GDM1 (cell line): ENCODE measurements around the gene LEUTX.
A peak's percentile ranks its signal among the peaks of the same experiment; 100 is the strongest.
"Not testable (repeated sequence)": the region's sequence is repeated elsewhere in the genome, so short reads cannot be mapped to it uniquely, and the experiment has no call there.

Experiments used
- DNase-seq: peaks from one replicate; lab custom pipeline; 2025; lab: John Stamatoyannopoulos, UW

The LEUTX gene, protein sequence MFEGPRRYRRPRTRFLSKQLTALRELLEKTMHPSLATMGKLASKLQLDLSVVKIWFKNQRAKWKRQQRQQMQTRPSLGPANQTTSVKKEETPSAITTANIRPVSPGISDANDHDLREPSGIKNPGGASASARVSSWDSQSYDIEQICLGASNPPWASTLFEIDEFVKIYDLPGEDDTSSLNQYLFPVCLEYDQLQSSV

DNA sequence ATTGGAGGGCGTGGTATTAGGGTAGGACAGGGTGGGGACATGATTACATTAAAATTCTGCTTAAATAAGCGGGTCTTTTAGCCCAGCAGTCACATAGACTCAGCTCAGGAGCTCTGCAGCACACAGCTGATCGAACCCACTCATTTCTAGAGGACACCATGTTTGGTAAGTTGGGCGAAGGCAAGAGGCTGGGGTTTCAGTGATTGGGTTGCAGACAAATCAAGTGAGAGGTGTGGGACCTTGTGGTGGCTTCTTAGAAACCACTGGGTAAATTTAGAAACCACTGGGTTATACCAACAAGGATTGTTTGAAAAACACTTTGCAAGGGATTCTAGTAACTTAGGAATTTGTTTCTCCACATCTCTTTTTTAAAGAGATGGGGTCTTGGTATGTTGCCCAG is at the start of gene LEUTX:
TSS of gene LEUTX (plus strand) at position 92 of the 400 bp plus-strand sequence. CDS start at position 159, 67 bp downstream.
- DNase-seq = no peak

DNA sequence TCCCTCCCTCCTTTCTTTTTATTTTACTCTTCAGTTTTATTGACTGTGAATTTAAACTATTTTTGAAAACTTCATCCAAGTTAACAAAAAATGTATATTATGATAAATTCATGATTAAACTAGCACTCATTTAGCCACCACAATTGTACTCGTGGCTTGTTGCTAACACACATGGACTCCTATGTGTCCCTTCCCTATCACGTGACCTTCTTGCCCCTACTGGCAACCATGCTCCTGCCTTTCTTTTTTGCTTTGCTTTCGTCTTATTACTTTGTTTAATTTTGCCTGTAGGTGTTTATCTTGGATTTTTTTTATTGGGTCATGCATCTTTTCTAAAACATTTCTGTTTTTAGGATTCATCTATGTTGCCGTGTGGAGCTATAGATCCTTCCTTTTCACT is 49.1 kb upstream of the LEUTX start:
- no peak for DNase-seq

DNA sequence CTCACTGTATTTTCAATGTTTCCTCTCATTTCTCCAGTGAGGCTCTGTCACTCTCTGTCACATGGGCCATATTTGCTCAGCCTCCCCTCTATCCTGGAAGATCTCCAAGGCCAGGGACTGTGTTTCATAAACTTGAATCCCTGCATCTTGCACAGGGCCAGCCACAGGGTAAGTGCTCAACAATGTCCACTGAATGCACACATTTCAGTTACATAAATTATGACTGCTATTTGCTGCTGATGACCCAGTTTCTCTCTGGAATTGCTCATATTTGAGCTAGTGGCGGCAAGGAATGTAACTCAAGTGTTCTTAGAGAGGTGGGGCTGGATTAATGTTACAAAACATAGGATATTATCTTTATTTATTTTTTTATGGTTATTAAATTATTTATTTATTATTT is 47.0 kb upstream of the LEUTX start:
- DNase-seq = no peak

DNA sequence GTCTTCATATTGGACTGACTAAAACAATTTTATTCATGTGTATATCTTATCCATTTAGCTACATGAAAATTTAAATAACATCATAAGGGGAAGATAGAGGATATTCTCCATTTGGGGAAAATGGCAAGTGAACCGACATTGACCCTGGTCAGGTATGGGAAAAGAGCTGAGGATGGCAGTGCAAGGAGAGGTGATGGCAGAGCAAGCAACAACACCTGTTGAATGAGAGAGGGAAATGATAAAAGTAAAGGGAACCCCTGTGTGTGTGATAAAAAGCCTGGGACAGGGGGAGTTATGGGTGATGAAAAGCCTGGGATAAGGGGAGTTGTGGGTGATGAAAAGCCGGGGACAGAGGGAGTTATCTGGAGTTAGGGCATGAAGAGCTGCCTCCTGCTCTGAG is 44.8 kb upstream of the LEUTX start:
- DNase-seq = no peak

DNA sequence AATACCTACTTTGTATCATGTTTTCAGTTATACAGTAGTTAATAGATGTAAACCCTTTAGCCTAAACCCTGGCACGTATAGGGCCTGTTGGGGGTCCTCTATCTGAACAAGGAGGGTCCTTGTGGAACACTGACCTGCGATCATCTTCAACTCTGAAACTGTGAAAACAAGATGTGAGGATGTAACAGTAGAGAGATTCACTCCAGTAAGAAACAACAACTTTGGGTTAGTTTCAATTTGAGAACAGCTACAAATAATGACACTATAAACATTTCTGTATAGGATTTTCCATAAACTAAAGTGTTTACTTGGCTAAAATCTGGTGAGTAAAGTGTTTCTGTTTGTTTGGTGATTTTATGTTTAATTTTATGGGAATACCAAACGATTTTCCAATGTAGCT is 43.0 kb upstream of the LEUTX start:
- no peak for DNase-seq

DNA sequence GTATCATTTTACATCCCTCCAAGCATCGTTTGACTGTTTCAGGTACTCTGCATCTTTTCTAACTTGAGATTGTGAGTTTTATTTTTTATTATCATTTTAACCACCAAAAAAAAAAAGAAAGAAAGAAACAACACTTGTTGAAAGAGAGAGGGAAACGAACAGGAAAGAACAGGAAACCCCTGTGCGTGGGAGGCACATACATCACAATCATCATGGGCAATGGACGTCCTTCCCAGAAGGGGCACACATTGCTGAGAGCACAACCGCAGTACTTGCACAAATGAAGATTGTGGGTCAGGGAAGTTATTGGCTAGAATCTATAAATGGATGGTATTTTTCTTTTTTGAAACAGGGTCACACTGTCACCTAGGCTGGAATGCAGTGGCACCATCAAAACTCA is 42.6 kb upstream of the LEUTX start:
- DNase-seq = no peak

DNA sequence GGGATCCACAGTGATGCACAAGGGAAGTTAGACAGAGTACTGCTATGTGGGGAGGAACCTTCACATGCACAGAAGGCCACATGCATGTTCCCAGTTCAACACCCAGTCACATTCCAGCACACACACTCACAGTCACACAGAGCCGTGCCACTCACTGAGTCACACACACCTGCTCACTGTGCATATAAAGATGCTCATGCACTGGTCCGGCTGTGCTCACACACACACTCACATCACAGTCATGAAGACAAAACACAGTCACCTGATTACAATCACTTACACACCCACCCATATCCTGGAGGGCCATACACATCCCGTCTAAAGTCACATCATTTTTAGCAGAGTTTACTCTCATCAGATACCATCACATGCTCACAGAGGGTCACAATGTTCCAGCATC is 41.3 kb upstream of the LEUTX start:
- DNase-seq = no peak

DNA sequence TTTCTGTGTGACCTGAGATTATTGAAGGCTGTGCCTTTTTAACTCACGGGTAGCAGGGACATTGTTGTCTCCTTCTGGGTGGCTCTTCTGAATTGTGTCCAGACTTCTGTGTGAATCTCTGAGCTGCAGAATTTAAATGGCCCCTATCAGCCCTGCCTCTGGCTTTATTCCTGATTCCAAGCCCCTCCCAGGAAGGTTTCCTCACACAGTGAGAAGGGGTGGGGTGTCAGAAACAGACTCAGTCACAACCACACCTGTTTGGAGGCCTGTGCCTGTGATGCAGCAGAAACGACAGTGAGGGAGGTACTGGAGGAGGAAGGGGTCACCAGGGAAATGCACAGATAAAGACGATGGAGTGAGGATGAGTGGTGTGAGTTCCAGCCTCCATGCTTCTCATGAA is 40.8 kb upstream of the LEUTX start, which contains the start of gene CLC:
TSS of gene CLC (minus strand) at position 139 of the 400 bp plus-strand sequence. CDS start at position 62, 77 bp downstream.
- no peak for DNase-seq

DNA sequence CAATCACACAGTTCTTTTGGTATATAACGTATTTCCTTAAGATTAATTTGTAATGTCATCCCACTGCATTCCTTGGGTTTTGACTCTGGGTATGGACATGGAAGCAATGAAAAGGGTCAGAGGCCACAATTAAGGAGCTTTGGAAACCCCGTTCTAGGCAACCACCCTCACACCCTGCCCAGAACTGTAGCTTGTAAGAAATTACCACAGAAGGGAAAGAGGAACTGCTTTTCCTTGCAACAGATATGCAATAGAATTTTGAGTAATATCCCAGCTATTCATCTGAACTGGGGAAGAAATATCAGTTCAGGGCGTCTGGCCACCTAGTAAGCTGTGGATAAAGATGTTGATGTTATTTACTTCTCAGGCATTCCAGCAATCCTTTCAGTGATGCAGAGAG is 39.8 kb upstream of the LEUTX start:
- no peak for DNase-seq

DNA sequence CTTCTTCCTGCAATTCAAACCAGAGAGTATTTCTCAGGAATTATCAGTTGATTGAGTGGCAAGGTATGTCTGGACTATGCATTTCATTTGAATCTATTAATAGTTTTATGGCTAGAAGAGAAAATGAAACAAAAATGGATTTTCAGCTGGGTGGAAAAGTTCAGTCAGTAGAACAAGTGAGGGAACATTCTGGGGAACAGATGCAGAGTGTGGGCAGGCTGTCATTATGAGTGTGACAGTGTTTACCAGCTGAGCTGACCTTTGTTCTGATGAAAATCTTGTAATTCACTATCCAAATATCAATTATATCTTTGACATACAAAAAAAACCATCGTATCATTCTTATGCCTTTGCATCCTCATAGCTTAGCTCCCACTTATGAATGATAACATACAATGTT is 38.3 kb upstream of the LEUTX start:
- no peak for DNase-seq

DNA sequence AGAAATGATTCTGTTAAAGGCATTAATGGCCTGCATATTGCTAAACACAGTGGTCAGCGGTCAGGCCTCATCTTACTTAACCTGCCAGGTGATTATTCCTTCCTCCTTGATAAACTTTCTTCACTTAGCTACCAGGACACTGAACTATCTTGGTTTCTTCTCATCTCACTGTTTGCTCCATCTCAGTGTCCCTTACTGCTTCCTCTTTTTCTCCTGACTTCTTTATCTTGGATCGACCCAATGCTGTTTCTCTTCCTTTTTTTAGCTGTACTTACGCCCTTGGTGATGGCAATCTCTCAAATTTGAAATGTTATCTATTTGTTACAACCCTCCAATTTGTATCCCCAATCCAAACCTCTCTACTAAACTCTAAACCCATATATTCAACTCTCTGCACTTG is 33.0 kb upstream of the LEUTX start:
- no peak for DNase-seq

DNA sequence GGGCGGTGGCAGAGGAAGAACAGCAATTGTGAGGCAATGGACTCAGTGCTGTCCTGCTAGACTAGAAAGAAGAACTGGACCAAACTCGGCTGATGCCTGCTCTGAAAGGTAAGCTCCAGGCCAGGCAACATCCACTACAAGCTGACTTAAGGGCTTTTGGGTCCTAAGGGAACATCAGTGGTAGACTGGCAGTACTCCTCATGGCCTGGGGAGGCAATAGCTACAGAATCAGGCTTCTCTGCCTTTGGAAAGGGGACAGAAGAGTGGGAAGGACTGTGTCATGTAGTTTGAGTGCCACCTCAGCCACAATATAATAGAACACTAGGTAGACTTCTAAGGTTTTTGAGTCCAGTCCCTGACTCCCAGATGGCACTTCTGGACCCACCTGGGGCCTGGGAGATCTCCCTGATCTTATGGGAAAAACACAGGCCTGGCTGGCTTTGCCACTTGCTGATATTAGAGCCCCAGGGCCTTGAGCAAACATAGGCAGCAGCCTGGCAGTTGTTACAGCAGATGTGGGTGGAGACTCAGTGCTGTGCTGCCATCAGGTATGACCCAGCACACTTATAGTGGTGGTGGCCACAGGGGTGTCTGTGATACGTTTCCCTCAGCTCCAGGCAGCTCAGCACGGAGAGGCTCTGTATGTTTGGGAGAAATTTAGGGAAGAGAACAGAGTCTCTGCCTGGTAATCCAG is 31.7 kb upstream of the LEUTX start:
- DNase-seq = no peak

DNA sequence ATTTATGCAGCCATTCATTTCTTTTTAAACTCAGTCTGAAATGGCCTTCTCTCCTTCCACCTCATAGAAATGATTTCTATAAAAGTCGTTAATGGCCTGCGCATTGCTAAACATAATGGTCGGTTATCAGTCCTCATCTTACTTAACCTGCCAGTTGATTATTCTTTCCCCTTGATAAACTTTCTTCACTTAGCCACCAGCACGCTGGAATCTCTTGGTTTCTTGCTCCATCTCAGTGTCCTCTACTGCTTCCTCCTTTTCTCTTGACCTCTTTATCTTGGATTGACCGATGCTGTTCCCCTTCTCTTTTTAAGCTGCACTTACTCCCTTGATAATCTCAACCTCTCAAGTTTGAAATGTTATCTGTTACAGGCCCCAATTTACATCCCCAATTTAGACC is 28.7 kb upstream of the LEUTX start:
- no peak for DNase-seq

DNA sequence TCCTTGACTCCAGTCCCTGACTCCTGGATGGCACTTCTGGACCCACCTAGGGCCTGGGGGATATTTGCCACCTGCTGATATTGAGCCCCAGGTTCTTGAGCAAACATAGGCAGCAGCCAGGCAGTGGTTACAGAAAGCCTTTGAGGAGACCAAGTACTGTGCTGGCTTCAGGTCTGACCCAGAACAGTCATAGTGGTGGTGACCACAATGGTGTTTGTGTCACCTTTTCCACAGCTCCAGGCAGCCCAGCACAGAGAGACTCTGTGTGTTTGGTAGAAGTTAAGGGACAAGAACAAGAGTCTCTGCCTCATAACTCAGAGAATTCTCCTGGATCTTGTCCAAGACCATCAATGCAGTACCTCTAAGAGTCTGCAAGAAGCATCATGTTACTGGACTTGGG is 26.3 kb upstream of the LEUTX start:
- DNase-seq = no peak

DNA sequence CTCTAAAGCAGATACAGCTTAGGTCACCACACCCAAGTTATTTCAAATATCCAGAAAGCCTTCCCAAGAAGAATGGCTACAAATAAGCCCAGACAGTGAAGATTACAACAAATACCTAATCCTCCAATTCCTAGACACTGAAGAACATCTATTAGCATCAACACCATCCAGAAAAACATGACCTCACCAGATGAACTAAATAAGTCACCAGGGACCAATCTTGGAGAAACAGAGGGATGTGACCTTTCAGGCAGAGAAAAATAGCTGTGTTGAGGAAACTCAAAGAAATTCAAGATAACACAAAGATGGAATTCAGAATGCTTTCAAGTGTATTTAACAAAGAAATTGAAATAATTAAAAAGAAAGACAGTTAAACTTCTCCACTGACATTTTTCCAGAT is 25.9 kb upstream of the LEUTX start:
- DNase-seq = no peak

DNA sequence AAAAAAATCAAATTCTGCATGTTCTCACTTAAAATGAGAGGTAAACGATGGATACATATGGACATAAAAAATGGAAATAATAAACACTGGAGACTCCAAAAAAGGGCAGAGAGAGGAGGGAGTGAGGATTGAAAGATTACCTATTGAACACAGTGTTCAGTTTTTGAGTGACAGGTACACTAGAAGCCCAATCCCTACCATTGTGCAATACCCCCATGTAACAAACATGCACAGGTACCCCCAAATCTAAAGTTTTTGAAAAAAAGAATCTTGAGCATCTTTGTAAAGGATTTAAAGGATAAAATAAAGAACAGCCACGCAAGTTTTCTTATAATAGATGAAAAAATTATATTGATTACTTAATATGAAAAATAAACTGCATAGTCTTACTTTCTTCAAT is 24.1 kb upstream of the LEUTX start:
- DNase-seq = no peak

DNA sequence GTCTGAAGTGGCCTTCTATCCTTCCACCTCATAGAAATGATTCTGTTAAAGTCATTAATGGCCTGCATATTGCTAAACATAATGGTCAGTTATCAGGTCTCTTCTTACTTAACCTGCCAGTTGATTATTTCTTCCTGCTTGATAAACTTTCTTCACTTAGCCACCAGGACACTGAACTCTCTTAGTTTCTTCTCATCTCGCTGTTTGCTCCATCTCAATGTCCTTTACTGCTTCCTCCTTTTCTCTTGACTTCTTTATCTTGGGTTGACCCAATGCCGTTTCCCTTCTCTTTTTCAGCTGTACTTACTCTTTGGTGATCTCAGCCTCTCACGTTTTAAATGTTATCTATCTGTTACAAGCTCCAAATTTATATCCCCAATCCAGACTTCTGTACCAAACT is 23.7 kb upstream of the LEUTX start:
- no peak for DNase-seq

DNA sequence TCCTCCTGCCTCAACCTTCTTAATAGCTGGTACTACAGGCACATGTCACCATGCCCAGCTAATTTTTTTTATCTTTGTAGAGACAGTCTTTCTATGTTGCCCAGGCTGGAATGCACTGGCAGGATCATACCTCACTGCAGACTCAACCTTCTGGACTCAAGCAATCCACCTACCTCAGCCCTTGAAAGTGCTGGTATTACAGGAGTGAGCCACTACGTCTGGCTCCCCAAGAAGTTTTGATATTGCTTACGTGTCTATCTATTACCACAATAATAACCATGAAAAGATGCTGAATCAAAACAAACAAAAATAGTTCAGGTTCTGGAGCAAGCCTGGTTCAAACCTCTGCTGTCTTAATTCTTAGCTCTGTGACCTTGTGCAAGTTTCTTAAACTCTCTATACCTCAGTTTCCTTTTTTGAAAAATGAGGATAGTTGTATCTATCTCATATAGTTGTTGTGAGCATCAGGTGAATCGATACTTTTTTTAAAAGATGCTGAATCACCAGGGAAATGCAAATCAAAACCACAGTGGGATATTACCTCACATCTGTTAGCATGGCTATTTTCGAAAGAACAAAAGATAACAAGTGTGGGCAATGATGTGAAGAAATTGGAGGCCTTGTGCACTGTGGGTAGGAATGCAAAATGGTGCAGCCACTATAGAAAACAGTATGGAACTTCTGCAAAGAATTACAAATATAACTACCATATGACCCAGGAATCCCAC is 19.0 kb upstream of the LEUTX start:
- DNase-seq = no peak

DNA sequence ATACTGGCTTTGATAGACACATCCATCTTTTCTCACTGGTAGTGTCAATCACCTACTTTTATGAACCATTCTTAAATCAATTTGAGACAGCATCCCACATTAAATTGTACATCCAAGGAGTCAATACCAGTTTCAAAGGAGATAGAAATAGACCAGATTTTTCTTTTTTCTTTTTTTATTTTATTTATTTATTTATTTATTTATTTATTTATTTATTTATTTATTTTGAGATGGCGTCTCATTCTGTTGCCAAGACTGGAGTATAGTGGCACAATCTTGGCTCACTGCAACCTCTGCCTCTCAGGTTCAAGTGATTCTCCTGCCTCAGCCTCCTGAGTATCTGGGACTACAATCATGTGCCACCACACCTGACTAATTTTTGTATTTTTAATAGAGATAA is 16.8 kb upstream of the LEUTX start:
- DNase-seq = not testable (repeated sequence)

DNA sequence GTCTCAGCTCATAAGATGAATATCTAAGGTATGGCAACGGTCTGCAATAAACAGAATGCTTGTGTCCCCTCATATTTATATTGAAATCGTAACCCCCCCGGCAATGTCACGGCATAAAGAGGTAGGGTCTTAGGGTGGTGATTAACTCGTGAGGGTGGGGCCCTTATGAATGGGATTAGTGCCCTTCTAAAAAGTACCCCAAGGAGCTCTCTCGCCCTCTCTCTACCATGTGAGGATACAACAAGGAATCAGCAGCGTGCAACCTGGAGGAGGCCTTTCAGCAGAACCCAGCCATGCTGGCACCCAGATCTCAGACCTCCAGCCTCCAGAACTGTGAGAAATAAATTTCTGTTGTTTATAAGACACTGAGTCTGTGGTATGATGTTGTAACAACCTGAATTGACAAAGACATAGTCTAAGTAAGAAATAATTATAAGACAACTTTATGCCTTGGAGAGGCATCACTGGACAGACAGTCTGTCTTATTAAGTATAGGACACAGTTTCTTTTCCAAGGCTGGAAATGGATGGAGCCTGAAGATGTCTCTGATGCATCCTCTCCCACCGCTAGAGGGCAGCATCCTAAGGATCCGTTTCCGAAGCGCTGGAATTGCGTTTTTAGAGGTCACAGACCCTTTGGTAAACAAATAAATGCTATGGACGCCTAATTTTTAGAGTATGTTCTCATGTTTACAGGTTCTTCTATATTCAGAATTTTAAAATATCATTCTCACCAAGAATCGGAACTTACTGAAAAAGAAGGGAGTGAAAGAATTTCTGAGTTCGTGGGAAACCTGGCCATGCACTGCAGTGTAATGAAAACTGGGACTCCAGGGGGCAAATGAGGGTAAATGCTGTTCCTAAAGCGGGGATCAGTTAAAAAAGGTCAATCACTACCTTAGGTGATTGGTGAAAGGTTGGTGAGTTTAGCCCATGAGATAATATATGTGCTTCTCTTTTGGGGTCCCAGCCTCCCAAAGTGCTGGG is 13.3 kb upstream of the LEUTX start:
- DNase-seq = peak; percentile 1

DNA sequence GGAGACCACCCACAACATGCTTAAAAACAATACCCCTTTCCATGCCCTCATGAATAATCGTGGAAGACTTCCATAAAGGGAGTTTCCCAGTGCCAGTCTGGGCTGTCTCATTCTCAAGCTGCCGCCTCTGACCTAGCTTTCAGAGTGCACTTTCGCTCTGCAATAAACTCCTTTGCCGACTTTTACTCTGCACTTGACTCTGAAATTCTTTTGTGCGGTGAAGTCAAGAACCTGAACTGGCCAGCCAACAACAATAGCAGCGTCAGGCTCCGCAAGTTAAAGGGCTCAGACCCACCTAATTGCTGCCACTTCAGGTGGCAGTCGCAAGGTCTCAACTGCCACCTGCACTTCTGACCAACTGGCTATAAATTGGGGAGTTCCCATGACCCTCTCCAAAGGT is 10.3 kb upstream of the LEUTX start:
- no peak for DNase-seq

DNA sequence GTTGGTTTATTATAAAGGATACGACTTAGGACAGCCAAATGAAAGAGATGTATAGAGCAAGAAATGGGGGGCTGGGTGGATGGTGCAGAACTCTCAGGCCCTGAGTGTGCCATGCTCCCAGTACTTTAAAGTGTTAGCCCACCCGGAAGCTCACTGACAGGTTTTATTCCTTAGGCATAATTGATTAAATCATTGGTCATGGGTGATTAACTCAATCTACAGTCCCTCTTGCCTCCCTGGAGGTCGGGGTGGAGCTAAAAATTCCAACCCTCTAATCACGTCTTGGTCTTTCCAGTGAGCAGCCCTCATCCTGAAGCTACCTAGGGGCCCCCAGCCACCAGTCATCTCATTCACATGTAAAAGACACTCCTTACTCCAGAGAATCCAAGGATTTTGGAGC is 9.9 kb upstream of the LEUTX start:
- DNase-seq = no peak
